ENCODE results near the gene CAB39L.

DNA sequence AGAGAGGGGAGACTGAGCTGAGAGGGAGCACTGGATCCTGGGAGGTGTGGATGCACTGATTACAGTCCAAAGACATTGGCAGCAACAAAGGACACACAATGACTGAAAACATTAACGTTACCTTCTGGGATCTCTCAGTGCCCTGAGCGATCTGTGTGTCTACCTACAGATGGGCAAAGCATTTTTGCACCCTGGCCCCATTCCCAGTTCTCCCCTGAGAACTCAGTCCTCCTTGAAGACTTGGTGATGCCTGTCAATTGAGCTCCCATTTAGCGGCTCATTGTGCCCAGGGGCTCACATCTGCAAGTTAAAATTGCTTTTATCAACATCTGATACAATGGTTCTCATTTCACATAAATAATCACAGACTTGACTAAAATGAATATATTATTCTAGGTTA is 133.6 kb downstream of the CAB39L start:
- TF ChIP-seq, protein P1, sequence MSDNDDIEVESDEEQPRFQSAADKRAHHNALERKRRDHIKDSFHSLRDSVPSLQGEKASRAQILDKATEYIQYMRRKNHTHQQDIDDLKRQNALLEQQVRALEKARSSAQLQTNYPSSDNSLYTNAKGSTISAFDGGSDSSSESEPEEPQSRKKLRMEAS (IDR thresholded peaks at IDR 0.05) = no peak
- TF ChIP-seq, protein P2, sequence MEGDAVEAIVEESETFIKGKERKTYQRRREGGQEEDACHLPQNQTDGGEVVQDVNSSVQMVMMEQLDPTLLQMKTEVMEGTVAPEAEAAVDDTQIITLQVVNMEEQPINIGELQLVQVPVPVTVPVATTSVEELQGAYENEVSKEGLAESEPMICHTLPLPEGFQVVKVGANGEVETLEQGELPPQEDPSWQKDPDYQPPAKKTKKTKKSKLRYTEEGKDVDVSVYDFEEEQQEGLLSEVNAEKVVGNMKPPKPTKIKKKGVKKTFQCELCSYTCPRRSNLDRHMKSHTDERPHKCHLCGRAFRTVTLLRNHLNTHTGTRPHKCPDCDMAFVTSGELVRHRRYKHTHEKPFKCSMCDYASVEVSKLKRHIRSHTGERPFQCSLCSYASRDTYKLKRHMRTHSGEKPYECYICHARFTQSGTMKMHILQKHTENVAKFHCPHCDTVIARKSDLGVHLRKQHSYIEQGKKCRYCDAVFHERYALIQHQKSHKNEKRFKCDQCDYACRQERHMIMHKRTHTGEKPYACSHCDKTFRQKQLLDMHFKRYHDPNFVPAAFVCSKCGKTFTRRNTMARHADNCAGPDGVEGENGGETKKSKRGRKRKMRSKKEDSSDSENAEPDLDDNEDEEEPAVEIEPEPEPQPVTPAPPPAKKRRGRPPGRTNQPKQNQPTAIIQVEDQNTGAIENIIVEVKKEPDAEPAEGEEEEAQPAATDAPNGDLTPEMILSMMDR (IDR thresholded peaks at IDR 0.05; ENCODE audit: low read depth, low read length, missing input control) = no peak
- TF ChIP-seq RXRA (IDR thresholded peaks at IDR 0.05) = no peak
- TF ChIP-seq EGR1 (IDR thresholded peaks at IDR 0.05; ENCODE audit: low read depth in 2 of 2) = no peak
- TF ChIP-seq, protein P3, sequence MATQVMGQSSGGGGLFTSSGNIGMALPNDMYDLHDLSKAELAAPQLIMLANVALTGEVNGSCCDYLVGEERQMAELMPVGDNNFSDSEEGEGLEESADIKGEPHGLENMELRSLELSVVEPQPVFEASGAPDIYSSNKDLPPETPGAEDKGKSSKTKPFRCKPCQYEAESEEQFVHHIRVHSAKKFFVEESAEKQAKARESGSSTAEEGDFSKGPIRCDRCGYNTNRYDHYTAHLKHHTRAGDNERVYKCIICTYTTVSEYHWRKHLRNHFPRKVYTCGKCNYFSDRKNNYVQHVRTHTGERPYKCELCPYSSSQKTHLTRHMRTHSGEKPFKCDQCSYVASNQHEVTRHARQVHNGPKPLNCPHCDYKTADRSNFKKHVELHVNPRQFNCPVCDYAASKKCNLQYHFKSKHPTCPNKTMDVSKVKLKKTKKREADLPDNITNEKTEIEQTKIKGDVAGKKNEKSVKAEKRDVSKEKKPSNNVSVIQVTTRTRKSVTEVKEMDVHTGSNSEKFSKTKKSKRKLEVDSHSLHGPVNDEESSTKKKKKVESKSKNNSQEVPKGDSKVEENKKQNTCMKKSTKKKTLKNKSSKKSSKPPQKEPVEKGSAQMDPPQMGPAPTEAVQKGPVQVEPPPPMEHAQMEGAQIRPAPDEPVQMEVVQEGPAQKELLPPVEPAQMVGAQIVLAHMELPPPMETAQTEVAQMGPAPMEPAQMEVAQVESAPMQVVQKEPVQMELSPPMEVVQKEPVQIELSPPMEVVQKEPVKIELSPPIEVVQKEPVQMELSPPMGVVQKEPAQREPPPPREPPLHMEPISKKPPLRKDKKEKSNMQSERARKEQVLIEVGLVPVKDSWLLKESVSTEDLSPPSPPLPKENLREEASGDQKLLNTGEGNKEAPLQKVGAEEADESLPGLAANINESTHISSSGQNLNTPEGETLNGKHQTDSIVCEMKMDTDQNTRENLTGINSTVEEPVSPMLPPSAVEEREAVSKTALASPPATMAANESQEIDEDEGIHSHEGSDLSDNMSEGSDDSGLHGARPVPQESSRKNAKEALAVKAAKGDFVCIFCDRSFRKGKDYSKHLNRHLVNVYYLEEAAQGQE (IDR thresholded peaks at IDR 0.05) = no peak
- no peak for TF ChIP-seq FOXA1 (IDR thresholded peaks at IDR 0.05)
- no peak for TF ChIP-seq GABPA (IDR thresholded peaks at IDR 0.05 in 1 of 2, conservative IDR thresholded peaks at IDR 0.05 in 1 of 2)
- no peak for TF ChIP-seq YY1 (IDR thresholded peaks at IDR 0.05)
- TF ChIP-seq HNF4G (IDR thresholded peaks at IDR 0.05) = no peak
- TF ChIP-seq, protein P4, sequence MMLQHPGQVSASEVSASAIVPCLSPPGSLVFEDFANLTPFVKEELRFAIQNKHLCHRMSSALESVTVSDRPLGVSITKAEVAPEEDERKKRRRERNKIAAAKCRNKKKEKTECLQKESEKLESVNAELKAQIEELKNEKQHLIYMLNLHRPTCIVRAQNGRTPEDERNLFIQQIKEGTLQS (IDR thresholded peaks at IDR 0.05) = no peak

All from liver (tissue), 3 donors.